GF-D8 (cell line): Measurements from ENCODE around the gene RGS1.

ENCODE experiments used
- DNase-seq: peaks from one replicate; lab custom pipeline; 2025; lab: John Stamatoyannopoulos, UW

The RGS1 gene

DNA sequence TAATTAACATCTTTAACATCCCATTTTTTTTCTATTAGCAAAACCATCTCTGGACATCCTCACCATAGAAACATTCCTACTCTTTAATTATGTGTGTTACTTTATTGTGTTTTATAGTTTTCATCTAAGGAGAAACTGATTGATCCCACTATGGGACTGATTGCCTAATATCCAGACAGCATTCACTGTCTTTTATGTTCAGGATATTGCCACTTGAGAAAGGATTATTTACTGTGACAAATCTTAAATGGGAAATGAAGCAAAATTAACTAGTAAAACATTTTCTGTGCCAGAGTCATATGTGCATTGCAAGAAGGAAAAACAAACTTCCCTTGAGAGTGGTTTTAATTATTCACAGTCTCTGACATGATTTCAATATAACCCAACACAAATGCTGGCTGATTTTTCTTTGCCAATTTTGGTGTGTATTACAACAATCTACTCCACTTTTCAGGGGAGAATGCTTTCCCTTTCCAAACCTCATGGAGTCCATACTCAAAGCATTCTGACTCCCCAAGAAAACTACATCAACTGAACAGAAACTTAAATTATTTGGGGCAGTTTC lies 44.6 kb downstream of the RGS1 start:
- DNase-seq: no peak

DNA sequence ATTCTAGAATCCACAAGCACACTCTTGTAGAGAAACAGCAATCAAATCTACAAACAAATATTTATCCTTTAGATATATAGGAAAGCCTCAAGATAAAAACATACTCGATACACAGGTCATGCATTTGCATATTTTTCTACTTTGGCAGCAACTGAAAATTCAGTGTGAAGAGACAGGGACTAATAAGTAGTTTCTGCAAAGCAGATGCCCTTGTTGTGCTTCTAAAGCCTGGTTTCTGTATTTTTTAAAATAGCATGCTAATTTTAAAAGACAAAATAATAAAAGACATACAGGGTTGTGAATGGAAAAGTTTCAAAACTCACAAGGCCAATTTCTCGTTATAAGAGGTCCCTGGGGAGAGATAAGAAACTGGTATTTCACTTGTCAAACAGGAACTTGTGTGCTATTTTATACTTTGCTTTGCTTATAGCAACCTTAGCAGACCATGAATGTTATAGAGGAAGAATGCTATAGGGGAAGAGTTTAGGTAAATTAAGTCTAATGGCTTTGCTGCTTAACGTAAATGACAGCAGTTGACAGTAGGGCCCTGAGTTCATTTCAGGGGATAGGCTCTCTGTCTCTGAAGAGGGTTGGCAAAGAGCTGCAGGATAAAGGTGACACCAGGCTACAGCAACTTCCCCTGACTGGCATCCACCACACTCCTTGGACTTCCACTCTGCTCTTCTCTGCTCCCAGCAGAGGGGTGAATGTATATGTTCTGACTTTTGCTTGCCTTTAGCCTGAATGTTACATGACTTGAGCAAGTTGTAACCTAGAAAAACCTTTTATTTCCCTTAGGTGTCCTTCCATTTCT lies 51.0 kb downstream of the RGS1 start:
- DNase-seq: peak; percentile 8

DNA sequence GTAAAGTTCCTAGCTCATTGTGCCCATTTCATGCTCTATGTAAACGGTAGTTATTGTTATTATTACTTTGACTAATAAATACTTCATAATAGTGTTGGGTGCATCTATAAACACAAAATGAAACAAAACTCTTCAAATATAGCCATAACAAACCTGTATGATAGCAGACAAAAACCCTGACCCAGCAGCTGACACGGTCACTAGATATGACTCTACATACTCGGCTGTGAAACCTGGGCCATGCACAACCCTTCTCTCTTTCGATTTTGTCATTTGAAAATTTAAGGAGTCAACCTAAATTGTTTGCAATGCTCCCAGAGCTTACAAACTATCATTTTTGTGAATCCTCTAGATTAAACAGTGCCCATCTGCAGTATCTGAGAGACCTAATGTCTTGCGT lies 52.3 kb downstream of the RGS1 start:
- DNase-seq: no peak

DNA sequence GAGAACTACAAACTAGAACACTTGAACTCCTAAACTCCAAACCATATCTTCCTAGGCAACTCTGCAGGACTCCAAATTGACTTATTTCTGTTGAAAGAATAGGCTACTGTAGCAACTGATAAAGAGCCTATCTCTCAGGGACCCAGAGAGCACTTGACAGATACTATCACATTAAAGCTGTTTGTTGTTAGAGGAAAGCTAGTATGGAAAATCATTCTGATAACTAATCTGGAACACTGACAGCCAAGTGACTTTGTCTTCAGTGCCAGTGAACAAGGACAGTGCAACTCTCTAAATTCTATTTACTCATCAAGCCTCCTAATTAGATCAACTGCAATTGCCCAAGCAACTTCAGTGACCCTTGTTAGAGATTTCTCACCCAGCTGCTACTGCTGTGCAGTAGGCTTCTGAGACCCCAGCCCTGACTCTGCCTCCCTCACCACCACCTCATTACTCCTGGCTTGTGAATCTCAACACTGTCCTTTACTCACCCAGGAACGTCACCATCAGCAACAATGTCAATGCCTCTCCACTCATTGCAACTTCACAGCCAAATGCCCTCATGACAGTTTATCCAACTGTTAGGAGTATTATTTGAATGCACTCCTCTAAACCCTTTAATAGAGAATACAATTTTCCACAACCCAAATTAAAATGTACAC lies 53.0 kb downstream of the RGS1 start:
- DNase-seq: no peak

DNA sequence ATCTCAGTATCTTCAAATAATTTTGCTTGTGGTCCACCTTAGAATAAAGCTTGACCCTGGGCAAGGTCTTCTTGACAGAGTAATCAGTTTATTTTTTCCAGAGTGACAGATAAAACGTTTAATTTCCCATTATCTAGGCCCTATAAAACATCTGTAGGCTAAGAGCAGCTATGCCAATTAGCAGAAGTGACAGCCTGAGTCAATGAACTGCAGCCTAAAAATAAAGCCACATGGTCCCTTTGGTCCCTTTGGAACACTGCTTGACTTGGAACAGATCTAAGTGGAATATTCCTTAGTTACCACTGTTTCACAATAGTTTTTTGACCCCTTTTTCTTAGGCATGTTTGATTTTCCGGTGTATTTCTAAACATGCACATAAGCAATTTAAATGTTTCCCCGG lies 54.0 kb downstream of the RGS1 start:
- no peak for DNase-seq
